ENCODE results near the gene PHF3. TPM values are rescaled to one million over a fixed set of nuclear protein-coding genes. Genes with fewer than 3 reads are reported as not detected.
"Not testable (repeated sequence)": the region's sequence is repeated elsewhere in the genome, so short reads cannot be mapped to it uniquely, and the experiment has no call there.

PHF3 gene
- total RNA-seq, 2 donors from 2014 or later, result 43.8 to 68.9 TPM

- no peak for DNase-seq
- no peak overlapping the region for H3K27ac ChIP-seq
- H3K27me3 ChIP-seq, result no peaks in the 10 kb centered on the region
- no peaks in the 10 kb centered on the region for H3K36me3 ChIP-seq
- no peaks in the 10 kb centered on the region for H3K9me3 ChIP-seq
- intact Hi-C loops (cut with DNase I), result no loop called here
- H3K9ac ChIP-seq (ENCODE audit: low read depth in 2 of 2, low read length in 2 of 2), result no peak overlapping the region
- H3K4me1 ChIP-seq, result no peaks in the 10 kb centered on the region
- TF ChIP-seq CTCF (IDR thresholded peaks at IDR 0.05), result no peak
- no peak overlapping the region for H3K4me3 ChIP-seq
Observed at GRCh38 chr6:63745784-63746183, 110.2 kb downstream of the PHF3 start.

- no peak overlapping the region for H3K9ac ChIP-seq (ENCODE audit: low read depth in 2 of 2, low read length in 2 of 2)
- no peaks in the 10 kb centered on the region for H3K27me3 ChIP-seq
- intact Hi-C loops (cut with DNase I), result no loop called here
- DNase-seq, result no peak
- TF ChIP-seq CTCF (IDR thresholded peaks at IDR 0.05), result no peak
- H3K4me1 ChIP-seq, result no peaks in the 10 kb centered on the region
- no peak overlapping the region for H3K27ac ChIP-seq
- no peaks in the 10 kb centered on the region for H3K9me3 ChIP-seq
- H3K36me3 ChIP-seq, result no peaks in the 10 kb centered on the region
- no peak overlapping the region for H3K4me3 ChIP-seq
Observed at GRCh38 chr6:63750400-63750799, 114.8 kb downstream of the PHF3 start.

- H3K4me3 ChIP-seq; H3K4me1 ChIP-seq; DNase-seq; H3K27me3 ChIP-seq; H3K36me3 ChIP-seq; H3K9ac ChIP-seq (ENCODE audit: low read depth in 2 of 2, low read length in 2 of 2); H3K27ac ChIP-seq; intact Hi-C loops (cut with DNase I); H3K9me3 ChIP-seq: not testable (repeated sequence)
Observed at GRCh38 chr6:63757275-63757674, 121.7 kb downstream of the PHF3 start.

- Histone ChIP-seq H3K4me3 (no peak overlapping the region), H3K9ac (ENCODE audit: low read depth in 2 of 2, low read length in 2 of 2) (no peak overlapping the region), H3K4me1 (no peaks in the 10 kb centered on the region), H3K36me3 (no peaks in the 10 kb centered on the region), H3K27me3 (no peaks in the 10 kb centered on the region), H3K9me3 (no peaks in the 10 kb centered on the region), H3K27ac (no peak overlapping the region)
- no peak for TF ChIP-seq CTCF (IDR thresholded peaks at IDR 0.05)
- intact Hi-C loops (cut with DNase I), result no loop called here
- no peak for DNase-seq
Observed at GRCh38 chr6:63757826-63758225, 122.2 kb downstream of the PHF3 start.

GRCh38 chr6:63759605-63760105 lies 124.1 kb downstream of the PHF3 start:
- DNase-seq, result no peak
- Histone ChIP-seq H3K27me3 (no peaks in the 10 kb centered on the region), H3K27ac (no peak overlapping the region), H3K9me3 (no peaks in the 10 kb centered on the region), H3K4me3 (no peak overlapping the region), H3K9ac (ENCODE audit: low read depth in 2 of 2, low read length in 2 of 2) (no peak overlapping the region), H3K36me3 (no peaks in the 10 kb centered on the region), H3K4me1 (no peaks in the 10 kb centered on the region)
- TF ChIP-seq CTCF (IDR thresholded peaks at IDR 0.05), result no peak
- intact Hi-C loops (cut with DNase I), result no loop called here

GRCh38 chr6:63760199-63760598 lies 124.6 kb downstream of the PHF3 start:
- no peak for DNase-seq
- Histone ChIP-seq H3K4me3 (no peak overlapping the region), H3K4me1 (no peaks in the 10 kb centered on the region), H3K9me3 (no peaks in the 10 kb centered on the region), H3K27me3 (no peaks in the 10 kb centered on the region), H3K9ac (ENCODE audit: low read depth in 2 of 2, low read length in 2 of 2) (no peak overlapping the region), H3K36me3 (no peaks in the 10 kb centered on the region), H3K27ac (no peak overlapping the region)
- TF ChIP-seq CTCF (IDR thresholded peaks at IDR 0.05), result no peak
- intact Hi-C loops (cut with DNase I), result no loop called here

Measured in colonic mucosa (tissue), 4 donors.